ENCODE data around the gene EPHB1. TPM values are rescaled to one million over a fixed set of nuclear protein-coding genes. Genes with fewer than 3 reads are reported as not detected.

EPHB1 gene
- total RNA-seq, 4 donors from 2014 or later: 2.6 to 5.3 (median 3.1) TPM; not detected in 1

- no peak overlapping the region for H3K27ac ChIP-seq
- TF ChIP-seq CTCF (IDR thresholded peaks at IDR 0.05): no peak
- no peak for TF ChIP-seq POLR2A (IDR thresholded peaks at IDR 0.05)
- no peak overlapping the region for H3K4me3 ChIP-seq
- H3K9me3 ChIP-seq: no peaks in the 10 kb centered on the region
- no peak for DNase-seq
- no peaks in the 10 kb centered on the region for H3K36me3 ChIP-seq
- no peaks in the 10 kb centered on the region for H3K4me1 ChIP-seq
- H3K27me3 ChIP-seq: no peaks in the 10 kb centered on the region
- intact Hi-C loops (cut with DNase I; ENCODE audit: low total_unique reads): no loop called here
Observed at GRCh38 chr3:134896141-134896540, 101.1 kb downstream of the EPHB1 start.

GRCh38 chr3:134896696-134897095 is 101.6 kb downstream of the EPHB1 start:
- no peak overlapping the region for H3K4me3 ChIP-seq
- intact Hi-C loops (cut with DNase I; ENCODE audit: low total_unique reads): no loop called here
- no peaks in the 10 kb centered on the region for H3K9me3 ChIP-seq
- H3K27me3 ChIP-seq: no peaks in the 10 kb centered on the region
- no peak for DNase-seq
- H3K36me3 ChIP-seq: no peaks in the 10 kb centered on the region
- no peak overlapping the region for H3K27ac ChIP-seq
- H3K4me1 ChIP-seq: no peaks in the 10 kb centered on the region
- TF ChIP-seq CTCF (IDR thresholded peaks at IDR 0.05) (no peak), POLR2A (IDR thresholded peaks at IDR 0.05) (no peak)

- intact Hi-C loops (cut with DNase I; ENCODE audit: low total_unique reads): no loop called here
Observed at GRCh38 chr3:134897391-134898141, 102.5 kb downstream of the EPHB1 start.

GRCh38 chr3:134898181-134898754 is 103.2 kb downstream of the EPHB1 start:
- H3K36me3 ChIP-seq: no peaks in the 10 kb centered on the region
- H3K27me3 ChIP-seq: no peaks in the 10 kb centered on the region
- H3K27ac ChIP-seq: no peak overlapping the region
- no peak overlapping the region for H3K4me3 ChIP-seq
- TF ChIP-seq CTCF (IDR thresholded peaks at IDR 0.05): no peak
- no peak for TF ChIP-seq POLR2A (IDR thresholded peaks at IDR 0.05)
- intact Hi-C loops (cut with DNase I; ENCODE audit: low total_unique reads): no loop called here
- H3K4me1 ChIP-seq: no peaks in the 10 kb centered on the region
- DNase-seq: no peak
- H3K9me3 ChIP-seq: no peaks in the 10 kb centered on the region

More at GRCh38 chr3:134897391-134898141, 102.5 kb downstream of the EPHB1 start:
- no peak overlapping the region for H3K4me3 ChIP-seq
- H3K9me3 ChIP-seq: no peaks in the 10 kb centered on the region
- DNase-seq: no peak
- TF ChIP-seq POLR2A (IDR thresholded peaks at IDR 0.05) (no peak), CTCF (IDR thresholded peaks at IDR 0.05) (no peak)
- H3K4me1 ChIP-seq: no peaks in the 10 kb centered on the region
- no peaks in the 10 kb centered on the region for H3K36me3 ChIP-seq
- H3K27me3 ChIP-seq: no peaks in the 10 kb centered on the region
- H3K27ac ChIP-seq: no peak overlapping the region

- H3K4me3 ChIP-seq: no peak overlapping the region
- no peak for DNase-seq
- H3K9me3 ChIP-seq: no peaks in the 10 kb centered on the region
- no peak for TF ChIP-seq POLR2A (IDR thresholded peaks at IDR 0.05)
- no peak for TF ChIP-seq CTCF (IDR thresholded peaks at IDR 0.05)
- no peaks in the 10 kb centered on the region for H3K27me3 ChIP-seq
- no peaks in the 10 kb centered on the region for H3K36me3 ChIP-seq
- H3K27ac ChIP-seq: no peak overlapping the region
- no peaks in the 10 kb centered on the region for H3K4me1 ChIP-seq
- intact Hi-C loops (cut with DNase I; ENCODE audit: low total_unique reads): no loop called here
Observed at GRCh38 chr3:134899786-134900185, 104.7 kb downstream of the EPHB1 start.

All from uterus (tissue), 4 donors.